A673 (cell line): Measurements from ENCODE around the gene NFATC4. TPM values are rescaled to one million over a fixed set of nuclear protein-coding genes. Genes with fewer than 3 reads are reported as not detected.
"Not testable (repeated sequence)": the region's sequence is repeated elsewhere in the genome, so short reads cannot be mapped to it uniquely, and the experiment has no call there.

Source experiments
- BruUV-seq: library from RNA; stranded (reverse); fragments of 400-500 nt; replicated peaks from 2 replicates; lab custom pipeline; 2021; lab: Mats Ljungman, UMichigan
- CTCF ChIA-PET: fragments of 300-600 bp; sonication (Branson Sonifier 250); formaldehyde crosslinking; loops from one replicate; lab custom pipeline; 2022; ENCODE audit warnings: antibody characterized with exemption; lab: Charles Lee
- POLR2A ChIA-PET: fragments of 300-600 bp; sonication (Branson Sonifier 250); formaldehyde crosslinking; loops from one replicate; lab custom pipeline; 2022; ENCODE audit warnings: antibody characterized with exemption; ENCODE audit not compliant: low non-redundant PET; lab: Charles Lee
- DNase-seq: peaks from one replicate; pipeline ENCODE4 v3.0.0-alpha.2; 2015; ENCODE audit warnings: low spot score
- H3K27ac ChIP-seq: fragments of 200-600 bp; sonication (generic); 2 replicates; pipeline ENCODE4 v1.5.1; 2016; ENCODE audit warnings: mixed run types, low read depth, mild to moderate bottlenecking, mixed read lengths, antibody characterized with exemption, low read length; ENCODE audit not compliant: poor library complexity, severe bottlenecking
- H3K27me3 ChIP-seq: fragments of 200-600 bp; sonication (generic); replicated peaks from 2 replicates; pipeline ENCODE4 v1.6.1; 2017; ENCODE audit warnings: mixed run types, low read depth, mild to moderate bottlenecking, mixed read lengths, antibody characterized with exemption, low read length; ENCODE audit not compliant: insufficient read depth, poor library complexity
- H3K36me3 ChIP-seq: fragments of 200-600 bp; sonication (generic); 2 replicates; pipeline ENCODE4 v1.6.1; 2016; ENCODE audit warnings: mixed run types, mild to moderate bottlenecking, mixed read lengths, antibody characterized with exemption, low read length; ENCODE audit not compliant: insufficient read depth, poor library complexity, severe bottlenecking
- H3K4me1 ChIP-seq: fragments of 200-600 bp; sonication (generic); 2 replicates; pipeline ENCODE4 v1.6.1; 2017; ENCODE audit warnings: mixed run types, mild to moderate bottlenecking, mixed read lengths, antibody characterized with exemption, low read length; ENCODE audit not compliant: insufficient read depth, poor library complexity, severe bottlenecking
- H3K4me3 ChIP-seq: fragments of 200-600 bp; sonication (generic); 2 replicates; pipeline ENCODE4 v1.5.1; 2016; ENCODE audit warnings: low read depth, mixed run types, mild to moderate bottlenecking, mixed read lengths, low read length; ENCODE audit not compliant: poor library complexity, severe bottlenecking
- H3K9me3 ChIP-seq: fragments of 200-600 bp; sonication (generic); 2 replicates; pipeline ENCODE4 v1.6.1; 2016; ENCODE audit warnings: mixed run types, low read depth, mild to moderate bottlenecking, mixed read lengths, antibody characterized with exemption, low read length; ENCODE audit not compliant: poor library complexity, severe bottlenecking
- EZH2 ChIP-seq: fragments of 200-600 bp; sonication (generic); IDR thresholded peaks from 2 replicates; pipeline ENCODE4 v1.6.1; 2017; ENCODE audit warnings: borderline replicate concordance, low read depth, mild to moderate bottlenecking, mixed read lengths, antibody characterized with exemption, low read length; ENCODE audit not compliant: poor library complexity, severe bottlenecking
- intact Hi-C: fragments of 100-400 bp; cut with micrococcal nuclease; formaldehyde crosslinking; loops from one replicate; pipeline ENCODE4 v1.10.0; 2022; ENCODE audit not compliant: unreplicated experiment
- total RNA-seq: library from RNA; stranded (reverse); gene quantifications from 2 replicates; pipeline ENCODE4 v1.2.3, GENCODE V29; 2021
- TF ChIP-seq, protein P1 (sequence below): fragments of 300-800, 200-600 bp; sonication (generic); conservative IDR thresholded peaks from 2 replicates; pipeline ENCODE4 v1.5.1; 2017; ENCODE audit warnings: low read depth, mild to moderate bottlenecking, antibody characterized with exemption, low read length, moderate library complexity, mixed read lengths

Gene NFATC4
- total RNA-seq, 1 experiment from 2014 or later = 38.1 TPM

DNA sequence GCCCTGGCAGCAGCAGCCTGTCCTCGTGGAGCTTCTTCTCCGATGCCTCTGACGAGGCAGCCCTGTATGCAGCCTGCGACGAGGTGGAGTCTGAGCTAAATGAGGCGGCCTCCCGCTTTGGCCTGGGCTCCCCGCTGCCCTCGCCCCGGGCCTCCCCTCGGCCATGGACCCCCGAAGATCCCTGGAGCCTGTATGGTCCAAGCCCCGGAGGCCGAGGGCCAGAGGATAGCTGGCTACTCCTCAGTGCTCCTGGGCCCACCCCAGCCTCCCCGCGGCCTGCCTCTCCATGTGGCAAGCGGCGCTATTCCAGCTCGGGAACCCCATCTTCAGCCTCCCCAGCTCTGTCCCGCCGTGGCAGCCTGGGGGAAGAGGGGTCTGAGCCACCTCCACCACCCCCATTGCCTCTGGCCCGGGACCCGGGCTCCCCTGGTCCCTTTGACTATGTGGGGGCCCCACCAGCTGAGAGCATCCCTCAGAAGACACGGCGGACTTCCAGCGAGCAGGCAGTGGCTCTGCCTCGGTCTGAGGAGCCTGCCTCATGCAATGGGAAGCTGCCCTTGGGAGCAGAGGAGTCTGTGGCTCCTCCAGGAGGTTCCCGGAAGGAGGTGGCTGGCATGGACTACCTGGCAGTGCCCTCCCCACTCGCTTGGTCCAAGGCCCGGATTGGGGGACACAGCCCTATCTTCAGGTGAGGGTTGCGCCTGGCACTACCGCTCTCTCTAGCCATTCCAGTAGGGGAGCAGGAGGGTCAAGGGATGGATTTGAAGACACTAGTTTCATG lies 2.1 kb downstream of the NFATC4 start:
- intact Hi-C loops = loop anchor here (5.0 kb wide), 1 partner anchor 42 kb away; no protein-coding TSS in a partner anchor
- TF ChIP-seq, protein P1, sequence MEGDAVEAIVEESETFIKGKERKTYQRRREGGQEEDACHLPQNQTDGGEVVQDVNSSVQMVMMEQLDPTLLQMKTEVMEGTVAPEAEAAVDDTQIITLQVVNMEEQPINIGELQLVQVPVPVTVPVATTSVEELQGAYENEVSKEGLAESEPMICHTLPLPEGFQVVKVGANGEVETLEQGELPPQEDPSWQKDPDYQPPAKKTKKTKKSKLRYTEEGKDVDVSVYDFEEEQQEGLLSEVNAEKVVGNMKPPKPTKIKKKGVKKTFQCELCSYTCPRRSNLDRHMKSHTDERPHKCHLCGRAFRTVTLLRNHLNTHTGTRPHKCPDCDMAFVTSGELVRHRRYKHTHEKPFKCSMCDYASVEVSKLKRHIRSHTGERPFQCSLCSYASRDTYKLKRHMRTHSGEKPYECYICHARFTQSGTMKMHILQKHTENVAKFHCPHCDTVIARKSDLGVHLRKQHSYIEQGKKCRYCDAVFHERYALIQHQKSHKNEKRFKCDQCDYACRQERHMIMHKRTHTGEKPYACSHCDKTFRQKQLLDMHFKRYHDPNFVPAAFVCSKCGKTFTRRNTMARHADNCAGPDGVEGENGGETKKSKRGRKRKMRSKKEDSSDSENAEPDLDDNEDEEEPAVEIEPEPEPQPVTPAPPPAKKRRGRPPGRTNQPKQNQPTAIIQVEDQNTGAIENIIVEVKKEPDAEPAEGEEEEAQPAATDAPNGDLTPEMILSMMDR = no peak
- no peak for TF ChIP-seq EZH2
- Histone ChIP-seq H3K27me3 (no peaks in the 10 kb centered on the region), H3K9me3 (no peaks in the 10 kb centered on the region), H3K4me3 (no peak overlapping the region), H3K4me1 (peaks cover 12% of the 10 kb centered on the region), H3K36me3 (peaks cover 13% of the 10 kb centered on the region), H3K27ac (no peak overlapping the region)
- ChIA-PET CTCF (no interaction called here), POLR2A (no interaction called here)
- no TSS peak for BruUV-seq
- DNase-seq = no peak

DNA sequence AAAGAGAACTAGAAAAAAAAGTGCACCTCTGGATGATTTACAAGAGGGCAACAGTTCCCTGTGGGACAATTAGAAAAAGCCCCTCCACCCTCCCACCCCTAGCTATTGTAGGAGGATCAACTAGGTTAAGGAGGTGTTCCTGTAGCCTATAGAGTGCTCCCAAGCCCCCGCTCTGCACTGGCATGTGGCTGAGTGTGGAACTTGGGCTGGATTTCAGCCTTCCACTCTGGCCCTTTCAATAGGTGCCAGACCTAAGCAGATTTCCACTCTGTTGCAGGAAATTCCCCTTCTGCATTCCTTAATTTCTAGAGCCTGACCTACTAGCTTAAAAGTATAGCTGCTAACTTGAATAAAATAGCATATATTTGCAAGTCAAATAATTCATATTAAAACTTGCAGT lies 2.8 kb downstream of the NFATC4 start:
- peaks cover 10% of the 10 kb centered on the region for H3K4me1 ChIP-seq
- TF ChIP-seq, protein P1 = no peak
- no peak for TF ChIP-seq EZH2
- no peaks in the 10 kb centered on the region for H3K27me3 ChIP-seq
- H3K27ac ChIP-seq = no peak overlapping the region
- intact Hi-C loops = no loop called here
- POLR2A ChIA-PET = interaction anchor here (0.6 kb wide), 1 partner anchor 223 kb away, joined by 3 read pairs; the partner anchor contains the start of gene RNF31
- TSS peak; percentile 22 for BruUV-seq
- H3K36me3 ChIP-seq = peaks cover 13% of the 10 kb centered on the region
- no peak overlapping the region for H3K4me3 ChIP-seq
- no peak for DNase-seq
- CTCF ChIA-PET = interaction anchor here (0.7 kb wide), 1 partner anchor 61 kb away, joined by 4 read pairs; no protein-coding TSS in a partner anchor
- H3K9me3 ChIP-seq = no peaks in the 10 kb centered on the region

DNA sequence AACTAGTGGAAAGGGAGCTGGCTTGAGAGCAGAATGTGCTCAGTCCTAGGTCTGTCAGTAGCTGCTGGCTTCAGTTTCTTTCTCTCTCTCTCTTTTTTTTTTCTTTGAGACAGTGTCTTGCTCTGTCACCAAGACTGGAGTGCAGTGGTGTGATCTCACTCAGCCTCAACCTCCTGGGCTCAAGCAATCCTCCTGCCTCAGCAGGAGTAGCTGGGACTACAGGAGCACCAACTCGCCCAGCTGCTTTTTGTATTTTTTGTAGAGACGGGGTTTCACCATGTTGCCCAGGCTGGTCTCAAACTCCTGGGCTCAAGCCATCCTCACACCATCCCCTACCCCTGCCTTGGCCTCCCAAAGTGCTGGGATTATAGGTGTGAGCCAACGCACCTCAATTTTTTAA lies 3.6 kb downstream of the NFATC4 start:
- H3K27ac ChIP-seq, intact Hi-C loops, DNase-seq, H3K4me1 ChIP-seq, CTCF ChIA-PET, H3K27me3 ChIP-seq, BruUV-seq, H3K4me3 ChIP-seq, H3K9me3 ChIP-seq: not testable (repeated sequence)
- POLR2A ChIA-PET = interaction anchor here (0.6 kb wide), 1 partner anchor 224 kb away, joined by 3 read pairs; the partner anchor contains the start of gene RNF31
- peaks cover 13% of the 10 kb centered on the region for H3K36me3 ChIP-seq
